K562 (cell line): ENCODE results near the gene CLSTN1. TPM values are rescaled to one million over a fixed set of nuclear protein-coding genes. Genes with fewer than 3 reads are reported as not detected.

ENCODE experiments used
- ESRRA ChIP-seq: fragments of 450-650 bp; IDR thresholded peaks from 2 replicates; pipeline ENCODE4 v1.6.1; 2014; ENCODE audit warnings: low read depth, mild to moderate bottlenecking, moderate library complexity, borderline replicate concordance
- FOXJ2 ChIP-seq: fragments of 200-800 bp; sonication (Bioruptor generic); IDR thresholded peaks from 2 replicates; pipeline ENCODE4 v1.6.1; 2016; ENCODE audit warnings: missing genetic modification characterization, missing compliant biosample characterization
- HEY1 ChIP-seq: fragments of 250-450 bp; sonication (Bioruptor Pico); IDR thresholded peaks from 2 replicates; pipeline ENCODE4 v1.5.0; 2020; ENCODE audit warnings: mild to moderate bottlenecking, moderate library complexity, borderline replicate concordance
- HNRNPUL1 ChIP-seq: fragments of 200-400 bp; formaldehyde crosslinking; IDR thresholded peaks from 2 replicates; pipeline ENCODE4 v1.6.1; 2017; ENCODE audit warnings: low read length
- MYC ChIP-seq, 2 experiments: fragments of 250-450 bp in 1 of 2; sonication (Bioruptor Pico) in 1 of 2; IDR thresholded peaks; 2 replicates each; pipeline versions ENCODE4 v1.5.1 to v1.6.1; 2012 to 2021; ENCODE audit warnings: low read depth in 2 of 2, borderline replicate concordance in 1 of 2, improper control_type of control experiment in 1 of 2, low read length in 1 of 2, mild to moderate bottlenecking in 1 of 2, moderate library complexity in 1 of 2
- NCOA6 ChIP-seq: fragments of 450-650 bp; IDR thresholded peaks from 2 replicates; pipeline ENCODE4 v1.6.1; 2017; ENCODE audit warnings: mild to moderate bottlenecking
- ZNF584 ChIP-seq: fragments of 200-800 bp; sonication (Bioruptor generic); IDR thresholded peaks from 2 replicates; pipeline ENCODE4 v1.6.1; 2016; ENCODE audit warnings: low read depth, mild to moderate bottlenecking, missing genetic modification characterization, missing compliant biosample characterization
- polyA plus RNA-seq, 8 experiments: library from polyadenylated mRNA; depleted of rRNA in 4 of 8; stranded (reverse) in 5 of 8; unstranded in 3 of 8; fragments of >200 nt; fragmentation: Nextera tagmentation in 2 of 8; fragmentation: Illumina TruSeq in 1 of 8; extraction: Ambion mirVana in 2 of 8; extraction: Trizol in 1 of 8; gene quantifications; 2 replicates each; pipeline versions ENCODE4 v1.2.1 to v1.2.3, GENCODE V29; 2011 to 2014; ENCODE audit warnings: inconsistent platforms in 1 of 8, missing spikeins in 1 of 8
- total RNA-seq, 7 experiments: library from RNA; depleted of rRNA in 6 of 7; stranded (reverse); fragments of >200 nt in 6 of 7; fragmentation: Illumina TruSeq in 2 of 7; extraction: Trizol in 2 of 7; gene quantifications; 2 replicates each; pipeline versions ENCODE4 v1.2.1 to v1.2.3, GENCODE V29; 2011 to 2021; ENCODE audit warnings: low replicate concordance in 1 of 7
- TF ChIP-seq, protein P1 (sequence below), 3 experiments: IDR thresholded peaks in 2 of 3; conservative IDR thresholded peaks in 1 of 3; 2 replicates each; pipeline ENCODE4 v1.5.1; 2011 to 2012; ENCODE audit warnings: low read length in 3 of 3, mild to moderate bottlenecking in 3 of 3, control low read depth in 2 of 3, improper control_type of control experiment in 1 of 3, inconsistent platforms in 1 of 3, low read depth in 1 of 3, mixed read lengths in 1 of 3, moderate library complexity in 1 of 3; ENCODE audit not compliant: insufficient read depth in 2 of 3
- TF ChIP-seq, protein P2 (sequence below): sonication (generic); formaldehyde crosslinking; IDR thresholded peaks from 2 replicates; pipeline ENCODE4 v1.8.0; 2022; ENCODE audit warnings: missing genetic modification reagents, mild to moderate bottlenecking, moderate library complexity, borderline replicate concordance
- TF ChIP-seq, protein P3 (sequence below): fragments of 450-650 bp; IDR thresholded peaks from 2 replicates; pipeline ENCODE4 v1.6.1; 2016; ENCODE audit warnings: low read depth
- TF ChIP-seq, protein P4 (sequence below): IDR thresholded peaks from 2 replicates; pipeline ENCODE4 v1.6.1; 2016; ENCODE audit warnings: missing genetic modification characterization, missing compliant biosample characterization
- TF ChIP-seq, protein P5 (sequence below): fragments of 450-650 bp; formaldehyde crosslinking; IDR thresholded peaks from 2 replicates; pipeline ENCODE4 v1.4.0; 2020; ENCODE audit warnings: mild to moderate bottlenecking, moderate library complexity

Gene CLSTN1
- total and polyA plus RNA-seq, 9 of the 15 experiments (the other 6 are each of a cell fraction or from before 2014, with no cell fraction given), result 1.1 to 32.5 (median 13.3) TPM

DNA sequence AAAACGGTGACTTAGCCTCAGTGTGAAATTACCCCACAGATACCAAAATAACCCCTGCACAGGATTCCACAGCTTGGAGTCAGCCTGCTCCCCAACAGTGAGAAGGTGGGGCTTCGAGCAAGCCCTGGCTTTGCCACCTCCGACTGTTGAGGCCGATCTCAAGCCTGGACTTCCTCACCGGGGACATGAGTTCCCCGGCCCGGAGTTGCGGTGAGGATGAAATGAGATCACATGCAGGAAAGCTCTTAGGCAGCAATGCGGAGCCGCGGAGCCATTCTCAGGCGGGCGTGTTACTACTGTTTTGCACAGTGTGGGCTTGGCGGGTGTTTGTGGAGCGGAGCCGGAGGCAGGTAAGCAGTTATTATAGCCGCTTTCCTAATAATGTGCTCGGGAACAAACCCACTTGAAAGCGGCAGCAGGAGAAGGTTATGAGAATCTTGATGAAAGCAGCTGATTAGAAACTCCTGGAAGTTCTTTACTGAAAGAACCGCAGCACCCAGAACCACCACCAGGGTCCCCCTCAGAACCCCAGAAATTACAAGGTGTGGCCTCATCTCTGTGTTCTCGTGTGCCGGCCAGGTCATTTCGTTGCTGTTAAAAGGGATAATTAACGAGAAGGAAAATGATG, 3.9 kb upstream of the CLSTN1 start (continued):
- TF ChIP-seq HNRNPUL1 (no peak), ZNF584 (CRISPR knock-in tag) (0 out of 2 replicates have a peak, but pooled peaks have one; percentile 35), ESRRA (no peak), NCOA6 (no peak), MYC (IDR thresholded peaks at IDR 0.05; ENCODE audit: low read depth, low read length) (peak; percentile 38; the same call in 1 of the 2 replicates), MYC (CRISPR knock-in tag; IDR thresholded peaks at IDR 0.05; ENCODE audit: borderline replicate concordance, low read depth) (no peak), FOXJ2 (tag) (no peak), HEY1 (CRISPR knock-in tag) (no peak)
- TF ChIP-seq, protein P1, sequence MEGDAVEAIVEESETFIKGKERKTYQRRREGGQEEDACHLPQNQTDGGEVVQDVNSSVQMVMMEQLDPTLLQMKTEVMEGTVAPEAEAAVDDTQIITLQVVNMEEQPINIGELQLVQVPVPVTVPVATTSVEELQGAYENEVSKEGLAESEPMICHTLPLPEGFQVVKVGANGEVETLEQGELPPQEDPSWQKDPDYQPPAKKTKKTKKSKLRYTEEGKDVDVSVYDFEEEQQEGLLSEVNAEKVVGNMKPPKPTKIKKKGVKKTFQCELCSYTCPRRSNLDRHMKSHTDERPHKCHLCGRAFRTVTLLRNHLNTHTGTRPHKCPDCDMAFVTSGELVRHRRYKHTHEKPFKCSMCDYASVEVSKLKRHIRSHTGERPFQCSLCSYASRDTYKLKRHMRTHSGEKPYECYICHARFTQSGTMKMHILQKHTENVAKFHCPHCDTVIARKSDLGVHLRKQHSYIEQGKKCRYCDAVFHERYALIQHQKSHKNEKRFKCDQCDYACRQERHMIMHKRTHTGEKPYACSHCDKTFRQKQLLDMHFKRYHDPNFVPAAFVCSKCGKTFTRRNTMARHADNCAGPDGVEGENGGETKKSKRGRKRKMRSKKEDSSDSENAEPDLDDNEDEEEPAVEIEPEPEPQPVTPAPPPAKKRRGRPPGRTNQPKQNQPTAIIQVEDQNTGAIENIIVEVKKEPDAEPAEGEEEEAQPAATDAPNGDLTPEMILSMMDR (IDR thresholded peaks at IDR 0.05 in 2 of 3, conservative IDR thresholded peaks at IDR 0.05 in 1 of 3; ENCODE audit: insufficient read depth in 2 of 3, low read depth in 1 of 3, low read length in 3 of 3), result peak; percentile 41 to 60 (median 51); a peak in 5 of 6 replicates
- TF ChIP-seq, protein P2, sequence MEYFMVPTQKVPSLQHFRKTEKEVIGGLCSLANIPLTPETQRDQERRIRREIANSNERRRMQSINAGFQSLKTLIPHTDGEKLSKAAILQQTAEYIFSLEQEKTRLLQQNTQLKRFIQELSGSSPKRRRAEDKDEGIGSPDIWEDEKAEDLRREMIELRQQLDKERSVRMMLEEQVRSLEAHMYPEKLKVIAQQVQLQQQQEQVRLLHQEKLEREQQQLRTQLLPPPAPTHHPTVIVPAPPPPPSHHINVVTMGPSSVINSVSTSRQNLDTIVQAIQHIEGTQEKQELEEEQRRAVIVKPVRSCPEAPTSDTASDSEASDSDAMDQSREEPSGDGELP (CRISPR knock-in tag), result peak; percentile 55; the same call in 1 of the 2 replicates
- TF ChIP-seq, protein P3, sequence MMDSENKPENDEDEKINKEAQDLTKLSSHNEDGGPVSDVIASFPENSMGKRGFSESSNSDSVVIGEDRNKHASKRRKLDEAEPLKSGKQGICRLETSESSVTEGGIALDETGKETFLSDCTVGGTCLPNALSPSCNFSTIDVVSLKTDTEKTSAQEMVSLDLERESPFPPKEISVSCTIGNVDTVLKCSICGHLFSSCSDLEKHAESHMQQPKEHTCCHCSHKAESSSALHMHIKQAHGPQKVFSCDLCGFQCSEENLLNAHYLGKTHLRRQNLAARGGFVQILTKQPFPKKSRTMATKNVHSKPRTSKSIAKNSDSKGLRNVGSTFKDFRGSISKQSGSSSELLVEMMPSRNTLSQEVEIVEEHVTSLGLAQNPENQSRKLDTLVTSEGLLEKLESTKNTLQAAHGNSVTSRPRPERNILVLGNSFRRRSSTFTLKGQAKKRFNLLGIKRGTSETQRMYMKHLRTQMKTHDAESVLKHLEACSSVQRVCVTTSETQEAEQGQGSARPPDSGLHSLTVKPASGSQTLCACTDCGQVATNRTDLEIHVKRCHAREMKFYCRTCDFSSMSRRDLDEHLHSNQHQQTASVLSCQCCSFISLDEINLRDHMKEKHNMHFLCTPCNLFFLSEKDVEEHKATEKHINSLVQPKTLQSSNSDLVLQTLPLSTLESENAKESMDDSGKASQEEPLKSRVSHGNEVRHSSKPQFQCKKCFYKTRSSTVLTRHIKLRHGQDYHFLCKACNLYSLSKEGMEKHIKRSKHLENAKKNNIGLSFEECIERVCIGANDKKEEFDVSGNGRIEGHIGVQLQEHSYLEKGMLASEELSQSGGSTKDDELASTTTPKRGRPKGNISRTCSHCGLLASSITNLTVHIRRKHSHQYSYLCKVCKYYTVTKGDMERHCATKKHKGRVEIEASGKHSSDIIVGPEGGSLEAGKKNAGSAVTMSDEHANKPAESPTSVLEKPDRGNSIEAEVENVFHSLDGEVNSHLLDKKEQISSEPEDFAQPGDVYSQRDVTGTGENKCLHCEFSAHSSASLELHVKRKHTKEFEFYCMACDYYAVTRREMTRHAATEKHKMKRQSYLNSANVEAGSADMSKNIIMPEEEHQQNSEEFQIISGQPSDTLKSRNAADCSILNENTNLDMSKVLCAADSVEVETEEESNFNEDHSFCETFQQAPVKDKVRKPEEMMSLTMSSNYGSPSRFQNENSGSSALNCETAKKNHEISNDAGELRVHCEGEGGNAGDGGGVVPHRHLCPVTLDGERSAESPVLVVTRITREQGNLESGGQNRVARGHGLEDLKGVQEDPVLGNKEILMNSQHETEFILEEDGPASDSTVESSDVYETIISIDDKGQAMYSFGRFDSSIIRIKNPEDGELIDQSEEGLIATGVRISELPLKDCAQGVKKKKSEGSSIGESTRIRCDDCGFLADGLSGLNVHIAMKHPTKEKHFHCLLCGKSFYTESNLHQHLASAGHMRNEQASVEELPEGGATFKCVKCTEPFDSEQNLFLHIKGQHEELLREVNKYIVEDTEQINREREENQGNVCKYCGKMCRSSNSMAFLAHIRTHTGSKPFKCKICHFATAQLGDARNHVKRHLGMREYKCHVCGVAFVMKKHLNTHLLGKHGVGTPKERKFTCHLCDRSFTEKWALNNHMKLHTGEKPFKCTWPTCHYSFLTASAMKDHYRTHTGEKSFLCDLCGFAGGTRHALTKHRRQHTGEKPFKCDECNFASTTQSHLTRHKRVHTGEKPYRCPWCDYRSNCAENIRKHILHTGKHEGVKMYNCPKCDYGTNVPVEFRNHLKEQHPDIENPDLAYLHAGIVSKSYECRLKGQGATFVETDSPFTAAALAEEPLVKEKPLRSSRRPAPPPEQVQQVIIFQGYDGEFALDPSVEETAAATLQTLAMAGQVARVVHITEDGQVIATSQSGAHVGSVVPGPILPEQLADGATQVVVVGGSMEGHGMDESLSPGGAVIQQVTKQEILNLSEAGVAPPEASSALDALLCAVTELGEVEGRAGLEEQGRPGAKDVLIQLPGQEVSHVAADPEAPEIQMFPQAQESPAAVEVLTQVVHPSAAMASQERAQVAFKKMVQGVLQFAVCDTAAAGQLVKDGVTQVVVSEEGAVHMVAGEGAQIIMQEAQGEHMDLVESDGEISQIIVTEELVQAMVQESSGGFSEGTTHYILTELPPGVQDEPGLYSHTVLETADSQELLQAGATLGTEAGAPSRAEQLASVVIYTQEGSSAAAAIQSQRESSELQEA, result no peak
- TF ChIP-seq, protein P4, sequence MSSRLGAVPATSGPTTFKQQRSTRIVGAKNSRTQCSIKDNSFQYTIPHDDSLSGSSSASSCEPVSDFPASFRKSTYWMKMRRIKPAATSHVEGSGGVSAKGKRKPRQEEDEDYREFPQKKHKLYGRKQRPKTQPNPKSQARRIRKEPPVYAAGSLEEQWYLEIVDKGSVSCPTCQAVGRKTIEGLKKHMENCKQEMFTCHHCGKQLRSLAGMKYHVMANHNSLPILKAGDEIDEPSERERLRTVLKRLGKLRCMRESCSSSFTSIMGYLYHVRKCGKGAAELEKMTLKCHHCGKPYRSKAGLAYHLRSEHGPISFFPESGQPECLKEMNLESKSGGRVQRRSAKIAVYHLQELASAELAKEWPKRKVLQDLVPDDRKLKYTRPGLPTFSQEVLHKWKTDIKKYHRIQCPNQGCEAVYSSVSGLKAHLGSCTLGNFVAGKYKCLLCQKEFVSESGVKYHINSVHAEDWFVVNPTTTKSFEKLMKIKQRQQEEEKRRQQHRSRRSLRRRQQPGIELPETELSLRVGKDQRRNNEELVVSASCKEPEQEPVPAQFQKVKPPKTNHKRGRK, result no peak
- TF ChIP-seq, protein P5, sequence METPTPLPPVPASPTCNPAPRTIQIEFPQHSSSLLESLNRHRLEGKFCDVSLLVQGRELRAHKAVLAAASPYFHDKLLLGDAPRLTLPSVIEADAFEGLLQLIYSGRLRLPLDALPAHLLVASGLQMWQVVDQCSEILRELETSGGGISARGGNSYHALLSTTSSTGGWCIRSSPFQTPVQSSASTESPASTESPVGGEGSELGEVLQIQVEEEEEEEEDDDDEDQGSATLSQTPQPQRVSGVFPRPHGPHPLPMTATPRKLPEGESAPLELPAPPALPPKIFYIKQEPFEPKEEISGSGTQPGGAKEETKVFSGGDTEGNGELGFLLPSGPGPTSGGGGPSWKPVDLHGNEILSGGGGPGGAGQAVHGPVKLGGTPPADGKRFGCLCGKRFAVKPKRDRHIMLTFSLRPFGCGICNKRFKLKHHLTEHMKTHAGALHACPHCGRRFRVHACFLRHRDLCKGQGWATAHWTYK (CRISPR knock-in tag), result 0 out of 2 replicates have a peak, but pooled peaks have one; percentile 36
